Neural crest cell (in vitro differentiated cells): Measurements from ENCODE around the gene TMEM158. TPM values are rescaled to one million over a fixed set of nuclear protein-coding genes. Genes with fewer than 3 reads are reported as not detected.

Experiments
- DNase-seq: peaks from one replicate; pipeline ENCODE4 v3.0.0; 2021; ENCODE audit warnings: low read depth, mixed read lengths, low spot score
- H3K27ac Mint-ChIP-seq: one replicate; pipeline ENCODE4 v1.8.0; 2021; ENCODE audit warnings: mild to moderate bottlenecking, mixed read lengths; ENCODE audit not compliant: unreplicated experiment
- H3K27me3 Mint-ChIP-seq: 2 replicates; pipeline ENCODE4 v1.8.0; 2021; ENCODE audit warnings: low read depth, mild to moderate bottlenecking, mixed read lengths
- H3K36me3 Mint-ChIP-seq: 2 replicates; pipeline ENCODE4 v1.8.0; 2021; ENCODE audit warnings: low read depth, mild to moderate bottlenecking, mixed read lengths
- H3K4me1 Mint-ChIP-seq: 2 replicates; pipeline ENCODE4 v1.8.0; 2021; ENCODE audit warnings: mixed read lengths
- H3K4me3 Mint-ChIP-seq: one replicate; pipeline ENCODE4 v1.8.0; 2021; ENCODE audit warnings: mild to moderate bottlenecking, mixed read lengths
- H3K9me3 Mint-ChIP-seq: 2 replicates; pipeline ENCODE4 v1.8.0; 2021; ENCODE audit warnings: mixed read lengths
- CTCF ChIP-seq: fragments of 200-600 bp; sonication (generic); conservative IDR thresholded peaks from 2 replicates; pipeline ENCODE4 v1.5.0; 2021; ENCODE audit warnings: antibody characterized with exemption, mild to moderate bottlenecking
- total RNA-seq: library from RNA; stranded (reverse); gene quantifications from 2 replicates; pipeline ENCODE4 v1.2.1, GENCODE V29; 2021

TMEM158 gene
- total RNA-seq, 1 donor from 2014 or later, result 10.7 TPM

- Mint-ChIP-seq H3K4me3 (no peak overlapping the region), H3K36me3 (no peaks in the 10 kb centered on the region), H3K4me1 (peaks cover 4% of the 10 kb centered on the region), H3K27ac (no peak overlapping the region), H3K9me3 (no peaks in the 10 kb centered on the region), H3K27me3 (peaks cover 2% of the 10 kb centered on the region)
- DNase-seq, result no peak
- no peak for TF ChIP-seq CTCF
Measured at GRCh38 chr3:45241206-45241605, 15.1 kb upstream of the TMEM158 start.

- DNase-seq, result no peak
- Mint-ChIP-seq H3K4me1 (peaks cover 4% of the 10 kb centered on the region), H3K4me3 (no peak overlapping the region), H3K9me3 (no peaks in the 10 kb centered on the region), H3K36me3 (no peaks in the 10 kb centered on the region), H3K27ac (no peak overlapping the region), H3K27me3 (peaks cover 2% of the 10 kb centered on the region)
- no peak for TF ChIP-seq CTCF
Measured at GRCh38 chr3:45240292-45240691, 14.2 kb upstream of the TMEM158 start.

GRCh38 chr3:45239254-45239653, 13.2 kb upstream of the TMEM158 start:
- Mint-ChIP-seq H3K27ac (no peak overlapping the region), H3K4me1 (peaks cover 4% of the 10 kb centered on the region), H3K4me3 (no peak overlapping the region), H3K36me3 (no peaks in the 10 kb centered on the region), H3K27me3 (peaks cover 2% of the 10 kb centered on the region), H3K9me3 (no peaks in the 10 kb centered on the region)
- DNase-seq, result no peak
- TF ChIP-seq CTCF, result no peak

- H3K27ac Mint-ChIP-seq, result no peak overlapping the region
- no peak for TF ChIP-seq CTCF
- no peaks in the 10 kb centered on the region for H3K9me3 Mint-ChIP-seq
- no peaks in the 10 kb centered on the region for H3K36me3 Mint-ChIP-seq
- no peak overlapping the region for H3K4me3 Mint-ChIP-seq
- peaks cover 4% of the 10 kb centered on the region for H3K4me1 Mint-ChIP-seq
- DNase-seq, result no peak
- H3K27me3 Mint-ChIP-seq, result peaks cover 7% of the 10 kb centered on the region
Measured at GRCh38 chr3:45236964-45237363, 10.9 kb upstream of the TMEM158 start.

GRCh38 chr3:45235409-45235808, 9.3 kb upstream of the TMEM158 start:
- no peak overlapping the region for H3K27ac Mint-ChIP-seq
- no peak for DNase-seq
- no peak overlapping the region for H3K4me3 Mint-ChIP-seq
- TF ChIP-seq CTCF, result no peak
- H3K9me3 Mint-ChIP-seq, result no peaks in the 10 kb centered on the region
- peaks cover 4% of the 10 kb centered on the region for H3K4me1 Mint-ChIP-seq
- peaks cover 14% of the 10 kb centered on the region for H3K27me3 Mint-ChIP-seq
- H3K36me3 Mint-ChIP-seq, result no peaks in the 10 kb centered on the region

- Mint-ChIP-seq H3K9me3 (no peaks in the 10 kb centered on the region), H3K36me3 (no peaks in the 10 kb centered on the region), H3K27ac (no peak overlapping the region), H3K4me3 (no peak overlapping the region), H3K27me3 (peaks cover 21% of the 10 kb centered on the region), H3K4me1 (peaks cover 3% of the 10 kb centered on the region)
- DNase-seq, result no peak
- TF ChIP-seq CTCF, result no peak
Measured at GRCh38 chr3:45234250-45234649, 8.2 kb upstream of the TMEM158 start.
